Mesenteric fat pad (tissue), 1 donor: Measurements from ENCODE around the gene TNMD. TPM values are rescaled to one million over a fixed set of nuclear protein-coding genes. Genes with fewer than 3 reads are reported as not detected.
"Not testable (repeated sequence)": the region's sequence is repeated elsewhere in the genome, so short reads cannot be mapped to it uniquely, and the experiment has no call there.

Experiments used
- DNase-seq: peaks from one replicate; pipeline ENCODE4 v3.0.0-alpha.2; 2020; ENCODE audit warnings: low spot score
- long read RNA-seq: library from polyadenylated mRNA; unstranded; transcript quantifications from one replicate; pipeline ENCODE4 v2.0.0, GENCODE V29; 2020
- total RNA-seq: library from RNA; stranded (reverse); fragmentation: NEBNext Ultra II Directional; extraction: Animal tissue kit (Norgen Biotek cat#: 25700); gene quantifications from one replicate; pipeline ENCODE4 v1.2.1, GENCODE V29; 2021
- donor health status: DM: yes; HTN: yes; CAD: no.

Gene TNMD
- 39.1 TPM for total RNA-seq
- long read RNA-seq, partial matches to known transcripts, result 12 of 24 reads
- long read RNA-seq, other reads (novel, unspliced or antisense), result 11 of 24 reads

GRCh38 chrX:100584611-100585010 is at the start of gene TNMD:
Gene TNMD (plus strand): TSS chrX:100584936. CDS start chrX:100585019, 83 bp downstream.
- DNase-seq, result no peak

- not testable (repeated sequence) for DNase-seq
Measured at GRCh38 chrX:100565534-100565933, 19.2 kb upstream of the TNMD start.

- DNase-seq, result no peak
Measured at GRCh38 chrX:100586747-100587146, 2.0 kb downstream of the TNMD start.

GRCh38 chrX:100587861-100588260 is 3.1 kb downstream of the TNMD start:
- DNase-seq, result no peak

GRCh38 chrX:100591256-100592051 is 6.7 kb downstream of the TNMD start:
- DNase-seq, result no peak

GRCh38 chrX:100593126-100593525 is 8.4 kb downstream of the TNMD start:
- no peak for DNase-seq

- no peak for DNase-seq
Measured at GRCh38 chrX:100593581-100593980, 8.8 kb downstream of the TNMD start.

- no peak for DNase-seq
Measured at GRCh38 chrX:100596601-100597000, 11.9 kb downstream of the TNMD start.

GRCh38 chrX:100599456-100599855 is 14.7 kb downstream of the TNMD start:
- no peak for DNase-seq

- no peak for DNase-seq
Measured at GRCh38 chrX:100600340-100600739, 15.6 kb downstream of the TNMD start.

- DNase-seq, result no peak
Measured at GRCh38 chrX:100600758-100601157, 16.0 kb downstream of the TNMD start.

- DNase-seq, result no peak
Measured at GRCh38 chrX:100606753-100607152, 22.0 kb downstream of the TNMD start.

GRCh38 chrX:100609591-100609990 is 24.9 kb downstream of the TNMD start:
- no peak for DNase-seq

GRCh38 chrX:100611951-100612350 is 27.2 kb downstream of the TNMD start:
- no peak for DNase-seq

- no peak for DNase-seq
Measured at GRCh38 chrX:100615005-100615404, 30.3 kb downstream of the TNMD start.

GRCh38 chrX:100623001-100623400 is 38.3 kb downstream of the TNMD start:
- no peak for DNase-seq

GRCh38 chrX:100625985-100626491 is 41.3 kb downstream of the TNMD start:
- DNase-seq, result no peak

GRCh38 chrX:100635040-100635439 is 50.3 kb downstream of the TNMD start:
- DNase-seq, result no peak

- DNase-seq, result no peak
Measured at GRCh38 chrX:100635989-100636320, 51.2 kb downstream of the TNMD start.

GRCh38 chrX:100636321-100636991 is 51.7 kb downstream of the TNMD start, which contains the start of gene TSPAN6:
Gene TSPAN6 (minus strand): TSS chrX:100636806. CDS start chrX:100636694, 112 bp downstream.
- DNase-seq, result no peak

GRCh38 chrX:100642290-100642689 is 57.6 kb downstream of the TNMD start:
- no peak for DNase-seq

GRCh38 chrX:100643212-100643611 is 58.5 kb downstream of the TNMD start:
- DNase-seq, result no peak
